GM18505 (cell line): Measurements from ENCODE around the gene HOXC6.

Source experiments
- ATAC-seq: cut with Tn5 transposase; IDR thresholded peaks from one replicate; pipeline ENCODE4 v1.9.1; 2021; ENCODE audit not compliant: unreplicated experiment
- POLR2A ChIP-seq: IDR thresholded peaks from 4 replicates; pipeline ENCODE4 v1.6.1; 2011; ENCODE audit warnings: borderline replicate concordance; ENCODE audit not compliant: insufficient read depth, insufficient read length; ENCODE audit errors: extremely low read depth

The HOXC6 gene

DNA sequence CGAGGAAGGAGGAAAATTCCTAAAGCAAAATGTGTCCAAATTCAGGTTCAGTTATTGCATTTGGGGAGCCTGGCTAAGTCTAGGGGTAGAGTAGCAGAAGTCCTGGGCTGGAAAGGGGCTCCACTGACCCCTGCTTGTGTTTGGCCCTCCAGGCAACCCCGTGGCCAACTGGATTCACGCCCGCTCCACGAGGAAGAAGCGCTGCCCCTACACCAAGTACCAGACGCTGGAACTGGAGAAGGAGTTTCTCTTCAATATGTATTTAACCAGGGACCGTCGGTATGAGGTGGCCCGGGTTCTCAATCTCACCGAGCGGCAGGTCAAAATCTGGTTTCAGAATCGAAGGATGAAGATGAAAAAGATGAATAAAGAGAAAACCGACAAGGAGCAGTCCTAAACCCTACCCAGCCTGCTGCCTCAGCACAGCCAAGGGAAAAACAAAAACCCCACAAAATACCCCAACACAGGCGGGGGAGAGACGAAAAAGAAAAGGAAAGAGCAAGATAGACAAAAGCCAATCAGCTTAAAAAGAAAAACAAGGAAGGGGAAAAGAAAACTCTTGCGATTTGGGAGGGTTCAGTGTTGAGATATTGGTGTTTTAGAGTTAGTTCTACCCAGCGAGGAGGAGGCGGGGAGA, 25.8 kb upstream of the HOXC6 start:
- no peak for TF ChIP-seq POLR2A
- ATAC-seq = no peak

DNA sequence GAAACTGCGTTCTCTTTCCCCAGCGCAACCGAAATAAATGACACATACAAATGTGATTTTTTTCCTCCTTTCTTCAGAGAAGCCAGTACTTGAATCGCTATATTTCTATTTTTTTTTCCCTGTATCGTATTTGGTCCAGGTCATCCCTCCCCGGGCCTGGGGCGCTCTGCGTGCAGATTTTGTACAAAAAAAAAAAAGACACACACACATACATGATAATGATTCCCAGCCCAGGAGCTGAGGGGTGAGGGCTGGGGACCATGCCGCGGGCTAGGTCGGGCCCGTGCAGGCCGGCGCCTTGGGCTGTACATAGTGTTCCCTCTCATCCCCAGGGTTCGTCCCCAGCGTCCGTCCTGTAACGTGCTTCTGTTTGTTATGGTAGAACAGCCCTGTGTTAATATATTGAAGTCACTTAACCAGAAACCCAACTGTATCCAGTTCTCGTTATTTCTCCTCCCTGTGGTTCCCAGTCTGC, 25.3 kb upstream of the HOXC6 start:
- TF ChIP-seq POLR2A = no peak
- no peak for ATAC-seq

DNA sequence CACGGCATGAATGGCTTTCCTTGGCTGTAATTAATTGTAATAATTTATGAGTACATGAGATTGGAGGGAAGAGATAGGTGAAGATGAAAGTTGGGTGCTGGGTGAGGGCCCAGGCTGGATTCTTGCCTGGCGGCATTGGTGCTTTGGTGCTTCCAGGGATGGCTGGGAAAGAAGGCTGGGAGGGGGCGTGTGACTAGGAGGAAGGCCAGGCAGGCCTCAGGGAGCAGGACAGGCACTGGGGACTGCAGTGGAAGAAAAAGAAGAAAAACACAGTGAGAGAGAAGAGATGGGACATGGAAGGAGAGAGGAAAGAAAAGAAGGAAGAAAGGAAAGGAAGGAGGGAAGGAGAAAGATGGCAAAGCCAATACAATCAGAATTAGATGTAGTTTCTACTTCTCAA, 24.6 kb upstream of the HOXC6 start:
- no peak for TF ChIP-seq POLR2A

DNA sequence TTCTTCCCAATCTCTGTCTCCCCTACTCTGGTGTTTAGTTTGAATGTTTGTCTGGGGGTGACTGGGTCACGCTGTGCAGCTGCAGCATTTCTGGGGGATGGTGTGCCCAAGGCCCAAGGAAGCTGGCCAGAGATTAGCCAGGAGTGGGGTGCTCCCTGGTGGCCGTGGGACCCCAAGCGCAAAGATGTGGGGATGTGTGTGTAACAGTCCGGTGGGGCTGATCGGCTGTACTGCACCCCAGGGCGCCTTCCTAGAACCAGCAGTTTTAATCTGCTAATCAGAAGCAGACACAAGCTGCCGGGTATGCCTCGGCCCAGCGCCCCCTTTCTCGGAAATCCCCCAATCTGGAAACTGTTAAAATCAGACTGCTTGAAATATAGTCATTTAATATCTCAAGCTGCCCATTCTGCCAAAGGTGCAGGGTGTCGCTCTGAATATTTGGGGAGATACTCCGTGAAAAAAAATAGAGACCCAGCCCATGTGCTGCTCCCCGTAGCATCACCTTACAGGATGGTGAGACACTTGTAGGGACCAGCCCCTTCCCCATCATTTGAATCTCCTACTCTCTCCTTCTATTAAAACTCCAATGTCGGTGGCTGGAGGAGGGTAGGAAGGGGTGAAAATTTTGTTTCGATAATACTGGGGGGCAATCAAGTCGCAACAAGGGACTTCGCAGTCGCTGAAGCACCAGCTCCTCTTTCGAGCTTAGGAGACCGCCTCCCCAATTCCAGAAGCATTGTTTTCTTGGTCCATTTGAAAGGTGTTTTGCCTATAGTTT, 24.0 kb upstream of the HOXC6 start:
- TF ChIP-seq POLR2A = no peak
- ATAC-seq = no peak

More for the DNA sequence above, 24.6 kb upstream of the HOXC6 start:
- ATAC-seq = no peak

DNA sequence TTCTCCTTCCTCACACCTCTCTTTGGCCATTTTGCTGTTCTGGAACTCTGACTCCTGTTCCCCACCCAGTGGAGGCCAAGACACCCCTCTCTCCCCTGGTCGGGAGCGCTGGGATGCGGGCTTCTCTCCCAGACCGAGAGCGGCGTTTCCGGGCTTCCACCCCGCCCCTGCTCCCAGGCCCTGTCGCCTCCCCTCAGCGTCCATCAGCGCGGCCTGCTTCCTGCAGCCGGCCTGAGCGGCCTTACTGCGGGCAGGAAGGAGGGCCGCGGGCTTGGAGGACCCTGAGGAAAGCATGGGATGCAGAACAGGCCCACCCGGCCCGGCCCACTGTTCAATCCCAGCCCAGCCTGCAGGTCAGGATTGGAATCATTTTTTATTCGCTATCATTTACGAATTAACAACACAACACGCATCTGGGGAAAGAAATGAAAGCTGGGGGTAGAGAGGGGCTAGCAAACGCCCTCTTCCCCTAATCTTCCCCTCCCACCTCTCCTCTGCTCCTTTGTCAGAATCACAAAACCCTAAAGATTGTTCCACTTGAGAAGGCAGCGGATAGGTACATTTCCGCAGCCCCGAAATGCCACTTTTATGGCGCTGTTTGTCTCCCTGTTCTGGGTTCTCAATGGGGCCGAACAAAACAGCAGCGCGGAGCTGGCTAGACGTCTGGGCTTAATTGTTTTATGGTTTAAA, 23.3 kb upstream of the HOXC6 start:
- ATAC-seq = no peak
- TF ChIP-seq POLR2A = no peak

DNA sequence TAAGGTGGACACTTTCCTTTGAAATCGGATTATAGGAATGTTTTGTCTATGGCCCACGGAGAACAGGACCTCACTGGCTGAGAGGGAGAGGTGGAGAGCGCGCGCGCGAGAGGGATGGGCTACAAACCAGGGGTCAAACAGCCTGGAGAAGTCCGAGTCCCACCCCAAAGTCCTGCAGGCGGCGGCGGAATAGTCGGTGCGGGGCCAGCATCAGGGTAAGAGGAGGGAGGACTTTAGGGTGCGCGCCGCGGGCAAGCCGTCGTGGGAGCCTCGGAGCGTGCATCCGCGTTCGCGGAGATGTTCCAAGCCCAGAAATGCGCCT, 22.7 kb upstream of the HOXC6 start:
- TF ChIP-seq POLR2A = no peak
- no peak for ATAC-seq

DNA sequence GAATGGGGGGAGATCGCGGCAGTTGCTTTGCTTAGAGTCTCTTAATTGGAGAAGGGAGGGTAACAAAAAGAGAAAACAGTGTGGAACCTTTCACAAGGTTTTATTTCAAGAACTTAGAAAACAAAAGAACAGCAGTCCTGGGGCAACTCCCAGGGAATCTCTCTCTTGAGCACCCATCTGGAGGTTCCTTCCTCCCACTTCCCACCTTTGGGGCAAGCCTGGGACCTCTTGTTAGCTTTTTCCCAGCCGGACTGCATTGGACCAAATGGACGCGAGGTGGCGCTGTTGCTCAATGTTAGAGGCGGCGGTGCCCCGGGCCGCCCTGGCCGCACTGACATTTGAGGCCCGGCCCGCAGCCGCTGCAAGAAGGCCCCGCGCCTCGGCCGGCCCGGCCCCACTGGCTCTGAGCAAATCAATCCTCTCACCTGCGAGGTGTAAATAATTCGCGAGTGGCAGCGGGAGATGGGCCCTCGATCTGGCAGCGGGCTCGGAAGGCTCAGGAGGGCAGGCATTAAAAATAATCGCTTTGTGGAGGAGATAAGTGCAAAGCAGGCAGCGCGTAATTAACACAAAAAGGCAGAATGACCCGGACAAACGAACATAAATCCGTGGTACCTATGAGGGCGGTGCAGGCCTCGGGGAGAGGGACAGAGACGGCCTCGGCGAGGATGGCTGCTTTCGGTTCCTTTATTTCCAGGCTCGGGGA, 22.2 kb upstream of the HOXC6 start:
- TF ChIP-seq POLR2A = no peak
- ATAC-seq = peak; percentile 64

DNA sequence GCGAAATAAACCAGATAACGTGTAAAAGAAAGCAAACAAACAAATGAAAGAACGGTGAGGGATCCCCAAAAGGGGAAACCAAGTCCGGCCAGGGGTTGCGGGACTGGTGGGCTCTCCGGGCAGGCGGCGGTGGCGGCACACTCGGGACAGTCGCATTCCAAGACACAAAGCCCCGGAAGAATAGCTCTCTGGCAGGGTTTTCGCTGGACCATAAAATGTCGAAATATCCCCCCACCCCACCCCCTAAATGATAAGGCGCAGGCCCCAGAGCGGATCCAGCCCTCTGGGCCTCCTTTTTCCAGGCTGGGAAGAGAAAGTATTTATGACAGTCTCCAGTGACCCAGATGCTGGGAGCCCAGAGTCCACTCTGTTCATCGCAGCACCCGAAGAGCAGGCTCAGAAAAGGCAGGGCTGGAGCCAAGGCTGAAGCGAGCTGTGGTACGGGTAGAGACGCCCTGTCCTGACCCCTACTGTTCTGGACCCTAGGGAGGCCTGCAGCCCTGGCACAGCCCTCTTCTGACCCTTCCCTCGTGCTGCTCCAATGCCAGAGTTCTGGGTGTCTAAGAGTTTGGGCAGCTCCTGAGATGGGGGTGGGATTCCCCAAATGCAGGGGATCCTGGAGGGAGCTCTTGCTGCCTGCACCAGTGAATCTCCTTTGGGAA, 21.6 kb upstream of the HOXC6 start:
- no peak for ATAC-seq
- TF ChIP-seq POLR2A = no peak

DNA sequence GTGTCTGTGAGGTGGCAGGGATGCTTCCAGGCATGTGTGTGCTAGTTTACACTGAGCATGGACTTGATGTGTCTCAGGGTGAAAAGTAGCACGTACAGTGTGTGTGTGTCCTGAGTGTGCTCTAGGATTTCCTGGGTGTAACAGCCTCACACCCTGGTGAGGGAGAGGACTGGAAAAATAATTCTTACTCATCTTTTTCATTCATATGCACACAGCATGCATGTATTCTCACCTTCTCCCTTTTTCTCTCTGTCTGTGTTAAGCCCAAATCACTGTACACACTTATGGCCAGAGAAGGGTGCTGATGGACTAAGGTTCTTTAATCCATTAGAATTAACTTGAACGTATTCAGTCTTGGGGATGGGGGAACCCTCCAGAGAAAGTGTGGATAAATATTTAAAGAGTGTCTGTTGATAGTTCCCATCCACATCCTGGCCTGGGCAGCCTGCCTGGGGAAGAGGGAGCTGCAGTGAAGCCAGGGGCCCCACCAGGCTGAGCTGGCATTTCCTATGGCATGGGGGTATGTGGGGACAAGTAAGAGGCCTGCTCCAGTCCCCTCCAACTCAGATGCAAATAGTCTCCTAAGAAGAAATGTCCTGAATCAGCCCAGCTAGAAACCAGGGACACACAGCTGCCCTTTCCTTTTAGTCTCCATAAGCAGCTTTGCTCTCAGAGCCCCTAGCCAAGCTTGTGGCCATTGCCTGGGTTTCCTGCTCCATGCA, 20.5 kb upstream of the HOXC6 start:
- TF ChIP-seq POLR2A = no peak
- ATAC-seq = no peak

DNA sequence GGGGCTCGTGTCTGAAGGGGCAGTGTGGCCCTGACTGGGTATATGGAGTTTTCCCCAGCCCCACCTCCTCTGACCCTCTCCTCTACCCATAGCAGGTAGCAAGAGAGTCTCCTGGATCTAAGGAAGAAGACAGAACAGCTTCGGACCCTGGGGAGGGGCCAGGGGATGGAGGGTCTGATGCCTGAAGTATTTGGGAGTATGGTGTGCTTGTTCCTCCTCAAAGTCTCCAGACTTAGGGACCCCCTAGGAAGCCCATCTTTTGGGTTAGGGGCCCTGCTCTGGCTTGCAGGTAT, 20.0 kb upstream of the HOXC6 start:
- TF ChIP-seq POLR2A = no peak
- ATAC-seq = no peak

DNA sequence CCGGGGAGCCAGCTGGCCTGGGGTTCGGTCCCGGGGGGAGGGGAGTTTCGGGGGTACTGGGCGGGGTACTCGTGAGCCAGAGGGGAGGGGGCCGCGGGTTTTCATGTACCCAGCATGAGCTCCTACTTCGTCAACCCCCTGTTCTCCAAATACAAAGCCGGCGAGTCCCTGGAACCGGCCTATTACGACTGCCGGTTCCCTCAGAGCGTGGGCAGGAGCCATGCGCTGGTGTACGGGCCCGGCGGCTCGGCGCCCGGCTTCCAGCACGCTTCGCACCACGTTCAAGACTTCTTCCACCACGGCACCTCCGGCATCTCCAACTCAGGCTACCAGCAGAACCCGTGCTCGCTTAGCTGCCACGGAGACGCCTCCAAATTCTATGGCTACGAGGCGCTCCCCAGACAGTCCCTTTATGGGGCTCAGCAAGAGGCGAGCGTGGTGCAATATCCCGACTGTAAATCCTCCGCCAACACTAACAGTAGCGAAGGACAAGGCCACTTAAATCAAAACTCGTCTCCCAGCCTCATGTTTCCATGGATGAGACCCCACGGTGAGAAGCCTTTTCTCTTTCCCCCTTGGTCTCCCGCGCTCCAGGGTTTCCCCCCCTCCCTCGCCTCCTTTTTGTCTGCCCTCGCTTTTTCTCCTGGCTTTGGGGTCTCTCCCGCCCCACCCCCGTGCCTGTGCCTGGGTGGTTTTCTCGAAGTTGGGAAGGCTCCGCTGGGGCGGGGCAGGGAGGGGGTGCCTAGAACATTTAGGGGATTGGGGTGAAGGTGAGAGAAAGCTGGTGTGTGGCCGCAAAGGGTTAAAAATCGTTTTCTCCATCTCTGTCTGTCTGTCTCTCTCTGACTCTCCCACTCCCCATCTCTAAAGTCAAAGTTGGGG, 18.8 kb upstream of the HOXC6 start:
- no peak for ATAC-seq
- TF ChIP-seq POLR2A = no peak
